ENCODE measurements around the gene CCDC88C.

GRCh38 chr14:91343051-91343450 lies 74.6 kb downstream of the CCDC88C start:
- TF ChIP-seq EP300 (IDR thresholded peaks at IDR 0.05) (no peak), POLR2A (IDR thresholded peaks at IDR 0.05) (no peak), CTCF (IDR thresholded peaks at IDR 0.05) (no peak)
